Measurements from ENCODE around the gene LARP1. TPM values are rescaled to one million over a fixed set of nuclear protein-coding genes. Genes with fewer than 3 reads are reported as not detected.

The LARP1 gene
- total RNA-seq, 2 donors from 2014 or later: 99.8 to 129 TPM

GRCh38 chr5:154779105-154779504 is 23.9 kb downstream of the LARP1 start:
- Histone ChIP-seq H3K36me3 (no peaks in the 10 kb centered on the region), H3K9me3 (no peaks in the 10 kb centered on the region), H3K27ac (no peak overlapping the region), H3K27me3 (replicated peaks; ENCODE audit: insufficient read depth) (no peaks in the 10 kb centered on the region), H3K4me3 (no peak overlapping the region), H3K4me1 (ENCODE audit: control insufficient read depth in 1 of 2, low read depth in 2 of 2) (peaks cover 29 to 88% of the 10 kb centered on the region in 2 donors)
- ATAC-seq (ENCODE audit: insufficient number of reproducible peaks, low FRiP score, low read depth) (no peak), DNase-seq (ENCODE audit: low spot score) (no peak)
- TF ChIP-seq CTCF (IDR thresholded peaks at IDR 0.05): no peak

- Histone ChIP-seq H3K27me3 (replicated peaks; ENCODE audit: insufficient read depth) (no peaks in the 10 kb centered on the region), H3K4me1 (ENCODE audit: control insufficient read depth in 1 of 2, low read depth in 2 of 2) (peaks cover 31 to 88% of the 10 kb centered on the region in 2 donors), H3K9me3 (no peaks in the 10 kb centered on the region), H3K36me3 (no peaks in the 10 kb centered on the region), H3K27ac (no peak overlapping the region), H3K4me3 (no peak overlapping the region)
- DNase-seq (ENCODE audit: low spot score) (no peak), ATAC-seq (ENCODE audit: insufficient number of reproducible peaks, low FRiP score, low read depth) (no peak)
- no peak for TF ChIP-seq CTCF (IDR thresholded peaks at IDR 0.05)
These were observed 25.0 kb downstream of the LARP1 start for GRCh38 chr5:154780128-154780527.

GRCh38 chr5:154782326-154782725 is 27.1 kb downstream of the LARP1 start:
- peak overlapping the region in 1 of 2 donors; percentile 8 for H3K27ac ChIP-seq
- H3K4me1 ChIP-seq (ENCODE audit: control insufficient read depth in 1 of 2, low read depth in 2 of 2): peaks cover 22 to 88% of the 10 kb centered on the region in 2 donors

GRCh38 chr5:154782812-154783592 is 27.8 kb downstream of the LARP1 start:
- Histone ChIP-seq H3K27ac (peak overlapping the region in 1 of 2 donors; percentile 8), H3K27me3 (replicated peaks; ENCODE audit: insufficient read depth) (no peaks in the 10 kb centered on the region), H3K4me1 (ENCODE audit: control insufficient read depth in 1 of 2, low read depth in 2 of 2) (peaks cover 27 to 95% of the 10 kb centered on the region in 2 donors), H3K36me3 (no peaks in the 10 kb centered on the region), H3K4me3 (no peak overlapping the region), H3K9me3 (no peaks in the 10 kb centered on the region)
- no peak for ATAC-seq (ENCODE audit: insufficient number of reproducible peaks, low FRiP score, low read depth)
- DNase-seq (ENCODE audit: low spot score): no peak
- TF ChIP-seq CTCF (IDR thresholded peaks at IDR 0.05): no peak

More at GRCh38 chr5:154782326-154782725, 27.1 kb downstream of the LARP1 start:
- TF ChIP-seq CTCF (IDR thresholded peaks at IDR 0.05): no peak
- no peaks in the 10 kb centered on the region for H3K36me3 ChIP-seq
- H3K27me3 ChIP-seq (replicated peaks; ENCODE audit: insufficient read depth): no peaks in the 10 kb centered on the region
- H3K4me3 ChIP-seq: no peak overlapping the region
- no peaks in the 10 kb centered on the region for H3K9me3 ChIP-seq
- no peak for ATAC-seq (ENCODE audit: insufficient number of reproducible peaks, low FRiP score, low read depth)
- DNase-seq (ENCODE audit: low spot score): no peak

GRCh38 chr5:154783774-154784460 is 28.7 kb downstream of the LARP1 start:
- no peaks in the 10 kb centered on the region for H3K36me3 ChIP-seq
- H3K4me1 ChIP-seq (ENCODE audit: control insufficient read depth in 1 of 2, low read depth in 2 of 2): peaks cover 35 to 95% of the 10 kb centered on the region in 2 donors
- no peaks in the 10 kb centered on the region for H3K27me3 ChIP-seq (replicated peaks; ENCODE audit: insufficient read depth)
- ATAC-seq (ENCODE audit: insufficient number of reproducible peaks, low FRiP score, low read depth) (no peak), DNase-seq (ENCODE audit: low spot score) (no peak)
- H3K27ac ChIP-seq: no peak overlapping the region
- H3K9me3 ChIP-seq: no peaks in the 10 kb centered on the region
- no peak overlapping the region for H3K4me3 ChIP-seq
- no peak for TF ChIP-seq CTCF (IDR thresholded peaks at IDR 0.05)
